Muscle layer of duodenum (tissue), 2 donors: ENCODE results near the gene SLC15A1.

ENCODE experiments used
- H3K27ac ChIP-seq: one replicate; pipeline ENCODE4 v1.7.0; 2013; ENCODE audit warnings: mild to moderate bottlenecking, low read length
- H3K27me3 ChIP-seq: one replicate; pipeline ENCODE4 v1.7.0; 2013; ENCODE audit warnings: low read depth, mild to moderate bottlenecking, control low read depth, low read length
- H3K36me3 ChIP-seq, 2 donors: one replicate each; pipeline ENCODE4 v1.7.0; 2013; ENCODE audit warnings: low read length in 2 of 2, control low read depth in 1 of 2, mild to moderate bottlenecking in 1 of 2; ENCODE audit not compliant: insufficient read depth in 2 of 2, control insufficient read depth in 1 of 2
- H3K4me1 ChIP-seq, 2 donors: one replicate each; pipeline ENCODE4 v1.7.0; 2013; ENCODE audit warnings: low read length in 2 of 2, mild to moderate bottlenecking in 2 of 2, control low read depth in 1 of 2, moderate library complexity in 1 of 2; ENCODE audit not compliant: insufficient read depth in 2 of 2, control insufficient read depth in 1 of 2
- H3K4me3 ChIP-seq, 2 donors: one replicate each; pipeline ENCODE4 v1.7.0; 2013; ENCODE audit warnings: low read length in 2 of 2, low read depth in 1 of 2, mild to moderate bottlenecking in 1 of 2
- H3K9me3 ChIP-seq, 2 donors: one replicate each; pipeline ENCODE4 v1.7.0; 2013; ENCODE audit warnings: low read length in 2 of 2, control low read depth in 1 of 2, mild to moderate bottlenecking in 1 of 2; ENCODE audit not compliant: control insufficient read depth in 1 of 2
- donor health status: healthy.

The SLC15A1 gene

DNA sequence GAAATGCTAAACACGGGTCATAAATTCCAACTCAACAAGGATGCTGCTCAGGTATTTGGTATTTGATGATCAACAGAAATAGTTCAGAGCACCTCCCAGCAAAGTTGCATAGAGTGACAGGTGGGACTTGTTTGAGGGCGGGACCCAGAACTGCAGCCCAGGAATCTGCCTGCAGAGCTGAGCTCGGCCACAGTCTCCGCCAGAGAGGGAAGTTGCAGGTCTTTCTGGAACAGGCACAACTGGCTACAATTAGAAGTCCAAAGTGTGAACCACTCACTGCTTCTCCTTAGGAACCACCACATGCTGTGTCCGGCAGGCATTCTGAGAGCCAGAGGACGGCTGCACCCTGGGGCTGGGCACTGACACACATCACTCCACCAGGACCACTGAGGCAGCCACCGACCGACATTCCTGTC, 1.1 kb downstream of the SLC15A1 start:
- H3K27ac ChIP-seq, result no peak overlapping the region
- H3K36me3 ChIP-seq, result no peaks in the 10 kb centered on the region
- no peaks in the 10 kb centered on the region for H3K9me3 ChIP-seq
- peak overlapping the region; percentile 37 to 63 for H3K4me3 ChIP-seq
- H3K27me3 ChIP-seq, result peaks cover 5% of the 10 kb centered on the region
- H3K4me1 ChIP-seq, result peaks cover 0 to 17% of the 10 kb centered on the region in 2 donors

DNA sequence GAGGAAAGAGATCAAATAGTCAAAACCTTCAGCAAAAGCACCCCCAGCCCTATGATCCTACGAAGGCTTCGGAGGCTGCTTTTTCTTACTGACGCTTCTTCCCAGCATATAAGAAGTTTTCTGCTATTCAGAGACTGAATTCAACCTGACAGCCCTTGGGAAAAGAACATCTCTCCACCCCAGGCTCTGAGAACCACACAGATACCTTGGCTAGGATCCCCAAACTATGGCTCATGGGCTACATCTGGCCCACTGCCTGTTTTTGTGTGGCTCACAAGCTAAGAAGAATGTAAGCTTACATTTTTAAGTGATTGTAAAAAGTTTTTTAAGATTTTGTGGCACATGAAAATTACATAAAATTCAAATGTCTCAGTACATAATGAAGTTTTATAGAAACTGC, 3.0 kb downstream of the SLC15A1 start:
- Histone ChIP-seq H3K36me3 (no peaks in the 10 kb centered on the region), H3K4me1 (peaks cover 0 to 17% of the 10 kb centered on the region in 2 donors), H3K9me3 (no peaks in the 10 kb centered on the region)

DNA sequence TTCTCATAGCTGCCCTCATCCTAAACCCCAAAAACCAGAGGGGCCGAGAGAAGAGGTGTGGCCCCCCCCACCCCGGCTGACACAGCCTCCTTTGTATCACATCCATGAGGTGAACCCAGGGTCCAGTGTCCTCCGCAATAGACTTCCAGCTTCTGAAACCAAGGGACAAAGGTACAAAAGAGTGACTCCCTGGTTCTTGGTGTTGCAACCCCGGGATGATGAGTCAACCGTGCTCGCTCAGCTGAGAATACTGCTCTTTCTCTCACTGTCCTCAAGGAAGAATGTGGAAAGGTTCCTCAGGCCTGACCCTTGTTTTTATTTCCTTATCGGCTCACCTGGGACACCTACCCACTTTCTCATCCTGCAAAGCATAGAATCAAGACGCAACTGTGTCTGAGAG, 5.5 kb downstream of the SLC15A1 start:
- no peaks in the 10 kb centered on the region for H3K27me3 ChIP-seq
- no peak overlapping the region for H3K27ac ChIP-seq
- H3K4me3 ChIP-seq, result no peak overlapping the region
- H3K4me1 ChIP-seq, result peaks cover 0 to 8% of the 10 kb centered on the region in 2 donors
- H3K9me3 ChIP-seq, result no peaks in the 10 kb centered on the region
- H3K36me3 ChIP-seq, result no peaks in the 10 kb centered on the region

More for the DNA sequence above, 3.0 kb downstream of the SLC15A1 start:
- no peak overlapping the region for H3K4me3 ChIP-seq
- H3K27ac ChIP-seq, result no peak overlapping the region
- H3K27me3 ChIP-seq, result peaks cover 5% of the 10 kb centered on the region

DNA sequence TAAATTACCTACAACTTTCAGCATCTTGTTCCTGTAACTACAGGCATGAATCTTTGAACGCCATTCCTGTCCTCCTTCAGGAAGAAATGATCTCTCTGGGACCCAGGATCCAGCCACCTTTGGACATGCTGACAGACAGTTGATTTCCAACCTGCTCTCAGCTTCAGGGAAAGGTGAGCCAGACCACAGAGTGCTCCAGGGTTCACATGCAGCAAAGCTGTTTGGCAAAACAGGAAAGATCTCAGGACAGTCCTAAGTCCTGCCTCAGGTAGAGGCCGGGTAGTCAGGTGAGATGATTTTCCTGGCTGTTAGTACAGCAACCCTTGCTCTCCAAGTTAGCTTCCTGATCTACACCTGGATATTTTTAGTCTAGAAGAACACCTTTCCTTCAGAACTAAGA, 9.1 kb downstream of the SLC15A1 start:
- Histone ChIP-seq H3K4me3 (no peak overlapping the region), H3K9me3 (no peaks in the 10 kb centered on the region), H3K4me1 (no peaks in the 10 kb centered on the region), H3K27ac (no peak overlapping the region), H3K36me3 (no peaks in the 10 kb centered on the region), H3K27me3 (no peaks in the 10 kb centered on the region)

DNA sequence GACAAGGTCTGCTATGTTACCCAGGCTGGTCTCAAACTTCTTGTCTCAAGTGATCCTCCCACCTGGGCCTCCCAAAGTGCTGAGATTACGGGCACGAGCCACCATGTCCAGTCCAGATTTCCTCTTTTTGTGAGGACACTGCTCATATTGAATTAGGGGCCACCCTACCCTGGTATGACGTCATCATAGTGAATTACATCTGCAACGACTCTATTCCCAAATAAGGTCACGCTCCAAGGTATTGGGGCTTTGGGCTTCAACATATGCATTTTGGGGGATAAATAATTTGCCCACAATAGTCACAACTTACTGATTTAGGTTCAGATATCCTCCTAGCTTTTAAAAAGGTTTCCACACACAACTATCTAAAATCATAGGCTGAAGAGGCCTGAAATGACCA, 9.5 kb downstream of the SLC15A1 start:
- Histone ChIP-seq H3K36me3 (no peaks in the 10 kb centered on the region), H3K27me3 (no peaks in the 10 kb centered on the region), H3K4me1 (no peaks in the 10 kb centered on the region), H3K27ac (no peak overlapping the region), H3K9me3 (no peaks in the 10 kb centered on the region), H3K4me3 (no peak overlapping the region)

DNA sequence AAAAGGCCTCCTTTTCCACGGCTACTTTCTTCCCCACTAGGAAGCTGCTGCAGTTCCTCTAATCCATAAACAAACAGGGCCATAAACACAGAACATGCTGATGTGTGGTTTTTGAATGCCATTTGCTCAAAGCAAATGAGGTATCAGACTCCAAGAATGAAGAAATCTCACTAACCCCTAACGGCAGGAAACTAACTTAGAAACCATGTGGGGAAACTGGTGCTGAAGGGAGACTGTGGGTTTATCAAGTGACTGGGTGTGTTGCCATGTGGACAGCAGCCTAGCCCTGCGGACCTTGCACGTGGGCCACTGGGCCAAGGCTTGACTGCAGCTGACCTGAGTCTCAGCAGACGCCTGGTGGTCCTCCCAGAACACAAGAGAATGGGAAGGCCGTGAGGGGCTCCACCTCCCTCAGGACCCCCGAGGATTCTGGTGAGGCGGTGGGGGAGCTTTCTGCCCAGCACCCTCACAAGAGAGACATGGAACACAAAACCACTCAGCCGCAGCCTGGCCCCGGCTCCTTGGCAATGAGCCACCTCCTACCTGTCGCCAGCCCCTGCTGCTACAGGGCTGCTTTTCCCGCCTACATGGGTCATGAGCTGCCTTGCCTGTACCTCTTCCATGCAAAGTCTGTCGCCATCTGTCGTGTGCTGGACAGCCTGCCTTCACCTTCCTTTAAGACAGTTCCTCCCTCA, 10.6 kb downstream of the SLC15A1 start:
- H3K4me1 ChIP-seq, result no peaks in the 10 kb centered on the region
- H3K27me3 ChIP-seq, result no peaks in the 10 kb centered on the region
- H3K4me3 ChIP-seq, result no peak overlapping the region
- H3K36me3 ChIP-seq, result no peaks in the 10 kb centered on the region
- H3K27ac ChIP-seq, result no peak overlapping the region
- no peaks in the 10 kb centered on the region for H3K9me3 ChIP-seq

DNA sequence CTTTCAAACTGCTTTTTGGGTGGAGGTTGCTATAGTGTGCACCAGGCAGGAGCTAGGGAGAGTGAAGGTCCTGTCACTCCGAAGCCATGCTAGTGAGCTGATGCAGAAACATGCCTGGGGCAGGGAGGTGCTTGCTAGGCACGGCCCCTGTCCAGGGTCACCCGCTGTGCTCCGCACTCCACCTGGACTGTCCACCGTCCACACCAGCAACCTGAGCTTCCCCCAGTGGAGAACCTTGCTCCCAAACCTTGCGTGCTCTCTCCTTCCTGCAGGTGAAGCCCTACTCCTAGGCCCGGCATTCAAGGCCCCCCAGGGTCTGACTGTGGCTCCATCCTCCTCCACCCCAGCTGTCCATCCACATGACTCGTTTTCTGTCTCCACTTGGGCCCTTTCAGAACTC, 12.3 kb downstream of the SLC15A1 start:
- Histone ChIP-seq H3K27me3 (no peaks in the 10 kb centered on the region), H3K4me3 (no peak overlapping the region), H3K9me3 (no peaks in the 10 kb centered on the region), H3K36me3 (no peaks in the 10 kb centered on the region), H3K27ac (no peak overlapping the region), H3K4me1 (no peaks in the 10 kb centered on the region)

DNA sequence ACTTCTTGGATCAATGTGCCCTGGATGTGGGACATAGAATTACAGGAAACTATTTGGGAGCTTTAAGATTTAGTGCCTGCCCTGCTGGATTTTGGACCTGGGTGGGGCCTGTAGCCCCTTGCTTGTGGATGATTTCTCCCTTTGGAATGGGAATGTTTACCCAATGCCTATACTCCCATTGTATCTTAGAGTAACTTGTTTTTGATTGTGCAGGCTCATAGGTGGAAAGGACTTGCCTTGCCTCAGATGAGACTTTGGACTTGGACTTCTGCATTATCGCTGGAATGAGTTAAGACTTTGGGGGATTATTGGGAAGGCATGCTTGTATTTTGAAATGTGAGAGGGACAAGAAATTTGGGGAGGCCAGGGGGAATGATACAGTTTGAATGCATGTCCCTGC, 13.5 kb downstream of the SLC15A1 start:
- H3K27ac ChIP-seq, result no peak overlapping the region
- no peaks in the 10 kb centered on the region for H3K36me3 ChIP-seq
- H3K27me3 ChIP-seq, result no peaks in the 10 kb centered on the region
- H3K9me3 ChIP-seq, result no peaks in the 10 kb centered on the region
- no peaks in the 10 kb centered on the region for H3K4me1 ChIP-seq
- no peak overlapping the region for H3K4me3 ChIP-seq

DNA sequence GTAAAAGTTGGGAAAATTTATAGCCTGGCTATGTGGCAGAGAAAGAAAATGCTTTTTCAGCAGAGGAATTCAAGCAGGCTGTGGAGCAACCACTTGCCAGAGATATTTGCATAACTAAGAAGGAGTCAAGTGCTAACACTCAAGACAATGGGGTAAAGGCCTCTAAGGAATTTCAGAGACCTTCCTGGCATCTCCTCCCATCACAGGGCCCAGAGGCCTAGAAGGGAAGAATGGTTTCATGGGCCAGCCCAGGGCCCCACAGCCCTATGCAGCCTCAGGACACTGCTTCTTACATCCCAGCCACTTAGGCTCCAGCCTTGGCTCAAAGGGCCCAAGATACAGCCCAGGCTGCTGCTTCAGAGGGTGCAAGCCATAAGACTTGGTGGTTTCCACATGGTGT, 14.3 kb downstream of the SLC15A1 start:
- Histone ChIP-seq H3K36me3 (no peaks in the 10 kb centered on the region), H3K4me1 (no peaks in the 10 kb centered on the region), H3K4me3 (no peak overlapping the region), H3K9me3 (no peaks in the 10 kb centered on the region), H3K27me3 (no peaks in the 10 kb centered on the region), H3K27ac (no peak overlapping the region)

DNA sequence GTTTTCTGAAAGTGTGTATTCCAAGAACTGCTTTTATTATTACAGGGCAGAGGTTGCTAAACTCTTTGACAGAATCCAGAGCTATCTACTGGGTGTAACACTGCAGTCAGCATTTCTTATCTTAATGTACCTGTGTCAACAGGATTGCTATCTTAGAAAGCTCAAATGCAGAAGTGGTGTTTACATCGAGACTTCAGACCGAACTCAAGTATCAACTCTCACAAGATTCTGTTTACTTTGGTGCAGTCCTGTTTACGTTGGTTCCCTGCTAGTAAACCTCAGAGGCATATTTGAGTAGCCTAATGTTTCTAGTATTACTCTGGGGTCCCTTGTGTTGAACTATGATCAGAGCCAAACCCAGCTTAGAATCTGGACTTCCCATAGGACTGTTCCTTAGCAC, 20.5 kb downstream of the SLC15A1 start:
- Histone ChIP-seq H3K36me3 (no peaks in the 10 kb centered on the region), H3K4me1 (no peaks in the 10 kb centered on the region), H3K27ac (no peak overlapping the region), H3K9me3 (no peaks in the 10 kb centered on the region), H3K27me3 (no peaks in the 10 kb centered on the region), H3K4me3 (no peak overlapping the region)

DNA sequence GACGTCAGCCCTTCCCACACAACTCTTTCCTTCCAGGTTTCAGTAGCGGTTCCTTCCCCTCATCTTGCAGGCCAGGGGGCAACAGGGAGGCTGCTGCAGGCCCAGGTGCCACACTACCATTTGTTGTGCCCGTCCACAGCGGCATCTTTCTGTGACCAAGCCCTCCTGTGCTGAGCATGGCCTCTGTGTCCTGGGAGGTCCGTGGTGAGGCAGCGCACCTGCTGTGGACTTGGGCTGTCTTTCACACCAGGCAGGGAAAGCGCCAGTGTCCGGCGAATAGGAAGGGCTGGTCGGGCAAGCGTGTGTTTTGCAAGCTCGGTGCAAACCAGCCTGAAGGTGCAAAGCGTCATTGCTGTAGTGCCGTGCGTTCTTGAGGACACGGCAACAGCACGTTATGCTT, 21.4 kb downstream of the SLC15A1 start:
- Histone ChIP-seq H3K27ac (no peak overlapping the region), H3K36me3 (no peaks in the 10 kb centered on the region), H3K27me3 (no peaks in the 10 kb centered on the region), H3K9me3 (no peaks in the 10 kb centered on the region), H3K4me3 (no peak overlapping the region), H3K4me1 (no peaks in the 10 kb centered on the region)

DNA sequence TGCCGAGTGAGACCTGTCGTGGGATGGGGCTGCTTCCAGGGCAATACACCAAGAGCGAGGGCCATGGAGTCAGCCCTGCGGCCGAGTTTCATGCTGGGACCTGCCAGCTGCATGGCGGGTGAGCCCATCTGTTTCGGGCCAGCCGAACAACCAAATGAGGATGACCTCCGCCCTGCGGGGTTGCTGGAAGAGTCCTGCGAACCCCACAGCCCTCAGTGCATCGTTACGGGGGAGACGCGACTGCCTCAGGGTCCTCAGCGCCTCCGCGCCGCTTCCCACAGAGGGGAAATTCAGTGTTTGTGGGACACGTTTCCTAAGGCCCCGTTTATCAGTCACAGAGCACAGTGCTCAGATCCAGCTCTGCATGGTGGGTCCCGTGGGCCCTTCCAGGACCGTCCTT, 22.0 kb downstream of the SLC15A1 start:
- no peaks in the 10 kb centered on the region for H3K4me1 ChIP-seq
- H3K36me3 ChIP-seq, result no peaks in the 10 kb centered on the region
- H3K9me3 ChIP-seq, result no peaks in the 10 kb centered on the region
- H3K4me3 ChIP-seq, result no peak overlapping the region
- no peaks in the 10 kb centered on the region for H3K27me3 ChIP-seq
- H3K27ac ChIP-seq, result no peak overlapping the region
